Gastrocnemius medialis (tissue), 4 donors: Measurements from ENCODE around the gene HES1. TPM values are rescaled to one million over a fixed set of nuclear protein-coding genes. Genes with fewer than 3 reads are reported as not detected.
A peak's percentile ranks its signal among the peaks of the same experiment; 100 is the strongest.

Experiments used
- ATAC-seq, 2 donors: fragments of 150-250 bp; one replicate each; pipeline ENCODE4 v1.9.1; 2016
- DNase-seq, 2 donors: peaks; one replicate each; pipeline ENCODE4 v3.0.0-alpha.2; 2019
- H3K27ac ChIP-seq, 4 donors: fragments of 200-600 bp; sonication (generic); 1 replicate in 1 of 4; 2 replicates in 3 of 4; pipeline ENCODE4 v1.5.1; 2016 to 2018; ENCODE audit warnings: mild to moderate bottlenecking in 2 of 4, moderate library complexity in 1 of 4
- H3K27me3 ChIP-seq, 3 donors: fragments of 200-600 bp; sonication (generic) in 2 of 3; 1 replicate in 1 of 3; 2 replicates in 2 of 3; pipeline versions ENCODE4 v1.5.1 to v1.6.0; 2016 to 2019; ENCODE audit warnings: mild to moderate bottlenecking in 1 of 3, moderate library complexity in 1 of 3
- H3K36me3 ChIP-seq, 2 donors: fragments of 200-600 bp; sonication (generic) in 1 of 2; one replicate each; pipeline ENCODE4 v1.5.1; 2017 to 2018
- H3K4me1 ChIP-seq, 2 donors: fragments of 200-600 bp; sonication (generic) in 1 of 2; one replicate each; pipeline ENCODE4 v1.5.1; 2016 to 2017; ENCODE audit warnings: mild to moderate bottlenecking in 2 of 2
- H3K4me3 ChIP-seq, 4 donors: fragments of 200-600 bp; sonication (generic) in 3 of 4; 1 replicate in 1 of 4; 2 replicates in 3 of 4; pipeline ENCODE4 v1.5.1; 2016 to 2019; ENCODE audit warnings: mild to moderate bottlenecking in 2 of 4
- H3K9me3 ChIP-seq, 3 donors: fragments of 200-600 bp; sonication (generic) in 2 of 3; 1 replicate in 1 of 3; 2 replicates in 2 of 3; pipeline ENCODE4 v1.5.1; 2016 to 2019
- POLR2A ChIP-seq, 2 donors: fragments of 450-650 bp; IDR thresholded peaks; one replicate each; pipeline ENCODE4 v1.6.1; 2017; ENCODE audit warnings: antibody characterized with exemption in 2 of 2, mild to moderate bottlenecking in 2 of 2, moderate library complexity in 2 of 2
- in situ Hi-C, 4 donors: fragments of 200-750 bp; cut with MboI; loops; one replicate each; pipeline versions ENCODE4 v1.15.0 to v1.8.0; 2017; ENCODE audit warnings: low sequenced_read_pairs in 4 of 4
- intact Hi-C: fragments of 100-400 bp; cut with DNase I; formaldehyde crosslinking; loops from one replicate; pipeline ENCODE4 v1.15.1; 2023; ENCODE audit warnings: low total_unique reads
- total RNA-seq, 4 donors: library from RNA; depleted of rRNA; stranded (reverse); fragments of >200 nt; gene quantifications; one replicate each; pipeline versions ENCODE4 v1.1.0 to v1.2.3, GENCODE V29; 2016
- TF ChIP-seq, protein P1 (sequence below), 5 experiments: fragments of 450-650 bp in 3 of 5; fragments of 200-600 bp in 2 of 5; sonication (generic) in 2 of 5; IDR thresholded peaks in 4 of 5; conservative IDR thresholded peaks in 1 of 5; 1 replicate in 4 of 5; 2 replicates in 1 of 5; pipeline ENCODE4 v1.5.1; 2016 to 2019; ENCODE audit warnings: antibody characterized with exemption in 5 of 5, mild to moderate bottlenecking in 3 of 5, moderate library complexity in 3 of 5

HES1 gene
- total RNA-seq, 4 donors from 2014 or later: 9.7 to 38.3 (median 27.8) TPM

DNA sequence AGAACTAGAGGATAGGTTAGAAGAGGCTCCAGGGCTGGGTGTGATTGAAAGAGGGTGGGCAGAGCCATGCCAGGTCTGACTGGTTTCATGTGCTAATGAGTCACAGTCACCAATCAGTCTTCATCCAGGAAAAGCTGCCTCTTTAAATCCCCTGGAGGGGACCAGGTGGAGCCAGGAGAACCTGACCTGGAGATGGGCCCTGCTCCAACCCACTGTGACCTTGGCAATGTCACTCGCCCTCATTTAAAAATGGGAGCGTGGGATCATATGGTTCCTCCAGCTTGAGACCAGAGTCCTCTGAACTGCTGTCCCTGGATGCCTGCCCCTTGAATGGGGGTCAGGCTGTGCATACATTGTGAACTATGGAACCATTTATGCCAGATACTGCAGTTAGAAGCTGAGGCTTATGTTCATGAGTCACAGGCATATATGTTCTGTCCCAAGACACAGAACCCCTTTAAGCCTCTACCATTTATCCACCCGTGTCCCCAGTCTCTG is 23.0 kb downstream of the HES1 start:
- in situ Hi-C loops (loop anchor here in 1 of 4 donors (10.0 kb wide), 1 partner anchor 156 kb away; no protein-coding TSS in a partner anchor), intact Hi-C loops (no loop called here)
- Histone ChIP-seq H3K27me3 (no peaks in the 10 kb centered on the region), H3K4me1 (peaks cover 0 to 7% of the 10 kb centered on the region in 2 donors), H3K9me3 (no peaks in the 10 kb centered on the region), H3K27ac (peak overlapping the region in 2 of 4 donors; percentile 16 to 45), H3K36me3 (no peaks in the 10 kb centered on the region), H3K4me3 (no peak overlapping the region)
- peak; percentile 12 to 37 for DNase-seq
- ATAC-seq: peak; percentile 80 to 90
- TF ChIP-seq, protein P1, sequence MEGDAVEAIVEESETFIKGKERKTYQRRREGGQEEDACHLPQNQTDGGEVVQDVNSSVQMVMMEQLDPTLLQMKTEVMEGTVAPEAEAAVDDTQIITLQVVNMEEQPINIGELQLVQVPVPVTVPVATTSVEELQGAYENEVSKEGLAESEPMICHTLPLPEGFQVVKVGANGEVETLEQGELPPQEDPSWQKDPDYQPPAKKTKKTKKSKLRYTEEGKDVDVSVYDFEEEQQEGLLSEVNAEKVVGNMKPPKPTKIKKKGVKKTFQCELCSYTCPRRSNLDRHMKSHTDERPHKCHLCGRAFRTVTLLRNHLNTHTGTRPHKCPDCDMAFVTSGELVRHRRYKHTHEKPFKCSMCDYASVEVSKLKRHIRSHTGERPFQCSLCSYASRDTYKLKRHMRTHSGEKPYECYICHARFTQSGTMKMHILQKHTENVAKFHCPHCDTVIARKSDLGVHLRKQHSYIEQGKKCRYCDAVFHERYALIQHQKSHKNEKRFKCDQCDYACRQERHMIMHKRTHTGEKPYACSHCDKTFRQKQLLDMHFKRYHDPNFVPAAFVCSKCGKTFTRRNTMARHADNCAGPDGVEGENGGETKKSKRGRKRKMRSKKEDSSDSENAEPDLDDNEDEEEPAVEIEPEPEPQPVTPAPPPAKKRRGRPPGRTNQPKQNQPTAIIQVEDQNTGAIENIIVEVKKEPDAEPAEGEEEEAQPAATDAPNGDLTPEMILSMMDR (IDR thresholded peaks at IDR 0.05 in 4 of 5, conservative IDR thresholded peaks at IDR 0.05 in 1 of 5): no peak
- TF ChIP-seq POLR2A (IDR thresholded peaks at IDR 0.05): no peak

DNA sequence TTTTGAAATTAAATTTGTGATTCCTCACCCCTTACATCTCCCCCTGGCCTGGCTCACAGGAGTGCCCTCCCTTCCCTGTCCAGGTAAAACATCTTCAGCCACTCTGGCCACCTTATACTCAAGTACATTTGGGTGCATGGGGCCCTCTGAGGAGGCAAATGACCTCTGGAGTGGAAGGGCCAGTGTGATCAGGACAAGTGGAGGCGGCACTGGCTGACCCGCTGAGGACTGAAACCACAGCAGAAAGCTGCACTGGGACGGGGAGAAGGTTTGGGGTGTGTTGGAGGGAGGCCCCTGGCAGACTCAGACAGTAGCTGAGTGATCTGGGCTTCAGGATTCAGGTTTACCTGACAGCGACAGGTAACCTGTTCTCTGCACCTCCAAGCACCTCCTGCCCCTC is 24.2 kb downstream of the HES1 start:
- no peak overlapping the region for H3K4me3 ChIP-seq
- intact Hi-C loops: no loop called here
- H3K4me1 ChIP-seq: peaks cover 0 to 7% of the 10 kb centered on the region in 2 donors
- no peaks in the 10 kb centered on the region for H3K36me3 ChIP-seq
- ATAC-seq (no peak), DNase-seq (no peak)
- H3K9me3 ChIP-seq: no peaks in the 10 kb centered on the region
- H3K27ac ChIP-seq: no peak overlapping the region
- H3K27me3 ChIP-seq: no peaks in the 10 kb centered on the region
- no peak for TF ChIP-seq POLR2A (IDR thresholded peaks at IDR 0.05)
- TF ChIP-seq, protein P1 (IDR thresholded peaks at IDR 0.05 in 4 of 5, conservative IDR thresholded peaks at IDR 0.05 in 1 of 5): no peak
- in situ Hi-C loops: no loop called here

DNA sequence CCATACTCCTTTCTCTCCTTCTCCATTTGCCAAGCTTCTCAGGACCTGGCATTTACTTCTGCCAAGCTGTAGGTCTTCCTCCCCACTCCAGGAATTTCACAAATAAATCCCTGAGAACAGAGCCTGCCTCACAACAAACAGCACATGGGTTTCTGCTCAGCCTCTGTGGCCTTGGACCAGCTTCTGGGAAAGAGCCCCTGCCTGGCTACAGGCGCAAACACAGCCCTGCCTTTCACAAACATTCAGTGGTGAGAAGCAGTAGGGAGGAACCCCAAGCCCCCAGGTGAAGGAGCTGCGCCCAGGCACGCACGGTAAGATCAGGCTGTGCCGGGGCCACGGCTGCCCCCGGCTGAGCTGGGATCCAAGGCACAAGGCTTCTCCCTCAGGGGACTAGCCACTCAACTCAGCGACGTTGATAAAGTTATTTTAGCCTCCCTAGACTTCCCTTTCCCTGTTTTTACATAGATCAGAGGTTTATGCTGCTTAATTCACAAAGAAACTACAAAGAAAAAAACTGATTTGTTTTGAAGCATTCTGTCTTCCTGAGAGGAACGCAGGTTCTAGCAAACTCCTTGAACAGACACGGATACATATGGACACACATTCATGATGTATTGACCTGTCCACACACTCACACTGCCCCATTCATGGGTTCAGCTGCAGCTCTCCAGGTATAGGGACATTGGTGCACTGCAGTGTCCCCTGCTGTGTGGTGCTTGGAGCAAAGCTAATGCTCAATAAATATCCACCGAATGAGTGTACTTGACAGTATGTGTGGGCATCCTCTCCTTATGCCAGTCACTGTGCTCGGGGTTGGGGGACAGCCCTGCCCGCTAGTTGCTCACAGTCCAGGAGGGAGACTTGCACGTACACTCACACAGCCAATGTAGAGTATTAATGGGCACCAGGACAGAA is 25.4 kb downstream of the HES1 start:
- Histone ChIP-seq H3K4me1 (peaks cover 0 to 7% of the 10 kb centered on the region in 2 donors), H3K27me3 (no peaks in the 10 kb centered on the region), H3K9me3 (no peaks in the 10 kb centered on the region), H3K36me3 (no peaks in the 10 kb centered on the region), H3K4me3 (no peak overlapping the region), H3K27ac (no peak overlapping the region)
- intact Hi-C loops (no loop called here), in situ Hi-C loops (no loop called here)
- DNase-seq: no peak
- TF ChIP-seq, protein P1 (IDR thresholded peaks at IDR 0.05 in 4 of 5, conservative IDR thresholded peaks at IDR 0.05 in 1 of 5): no peak
- no peak for TF ChIP-seq POLR2A (IDR thresholded peaks at IDR 0.05)
- ATAC-seq: no peak

DNA sequence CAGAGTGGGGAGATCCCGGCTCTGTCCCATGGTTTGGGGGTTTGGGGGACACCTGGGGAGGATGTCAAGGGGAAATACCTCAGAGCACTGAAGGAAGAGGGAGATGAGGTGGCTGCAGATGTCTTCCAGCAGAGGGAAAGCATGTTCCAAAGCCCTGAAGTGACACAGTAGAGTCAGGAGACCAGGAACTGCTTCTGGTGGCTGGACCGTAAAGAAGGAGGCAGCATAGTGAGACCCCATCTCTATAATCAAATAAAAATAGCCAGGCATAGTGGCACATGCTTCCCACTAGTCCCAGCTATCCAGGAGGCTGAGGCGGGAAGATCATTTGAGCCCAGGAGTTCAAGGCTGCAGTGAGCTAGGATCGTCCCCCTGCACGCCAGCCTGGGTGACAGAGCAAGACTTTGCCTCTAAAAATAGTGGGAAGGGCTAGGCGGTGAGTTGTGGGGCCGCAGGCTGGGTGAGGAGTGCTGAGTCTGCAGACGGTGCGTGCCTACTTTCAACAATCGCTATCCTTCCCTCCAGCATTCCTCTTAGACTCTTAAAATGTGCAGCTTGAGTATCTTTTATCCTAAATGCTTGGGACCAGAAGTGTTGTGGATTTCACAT is 26.2 kb downstream of the HES1 start:
- H3K27ac ChIP-seq: no peak overlapping the region
- H3K4me1 ChIP-seq: peaks cover 0 to 7% of the 10 kb centered on the region in 2 donors
- no peaks in the 10 kb centered on the region for H3K9me3 ChIP-seq
- ATAC-seq: no peak
- in situ Hi-C loops: no loop called here
- no peak for DNase-seq
- no peaks in the 10 kb centered on the region for H3K27me3 ChIP-seq
- no peak overlapping the region for H3K4me3 ChIP-seq
- TF ChIP-seq POLR2A (IDR thresholded peaks at IDR 0.05): no peak
- TF ChIP-seq, protein P1 (IDR thresholded peaks at IDR 0.05 in 4 of 5, conservative IDR thresholded peaks at IDR 0.05 in 1 of 5): no peak
- intact Hi-C loops: no loop called here
- H3K36me3 ChIP-seq: no peaks in the 10 kb centered on the region
